ENCODE data around the gene APBB1. TPM values are rescaled to one million over a fixed set of nuclear protein-coding genes. Genes with fewer than 3 reads are reported as not detected.
A peak's percentile ranks its signal among the peaks of the same experiment; 100 is the strongest.

APBB1 gene
- total and polyA plus RNA-seq, 10 of the 15 experiments (the other 5 are each of a cell fraction or from before 2014, with no cell fraction given): 0.31 to 10.6 (median 5.4) TPM

DNA sequence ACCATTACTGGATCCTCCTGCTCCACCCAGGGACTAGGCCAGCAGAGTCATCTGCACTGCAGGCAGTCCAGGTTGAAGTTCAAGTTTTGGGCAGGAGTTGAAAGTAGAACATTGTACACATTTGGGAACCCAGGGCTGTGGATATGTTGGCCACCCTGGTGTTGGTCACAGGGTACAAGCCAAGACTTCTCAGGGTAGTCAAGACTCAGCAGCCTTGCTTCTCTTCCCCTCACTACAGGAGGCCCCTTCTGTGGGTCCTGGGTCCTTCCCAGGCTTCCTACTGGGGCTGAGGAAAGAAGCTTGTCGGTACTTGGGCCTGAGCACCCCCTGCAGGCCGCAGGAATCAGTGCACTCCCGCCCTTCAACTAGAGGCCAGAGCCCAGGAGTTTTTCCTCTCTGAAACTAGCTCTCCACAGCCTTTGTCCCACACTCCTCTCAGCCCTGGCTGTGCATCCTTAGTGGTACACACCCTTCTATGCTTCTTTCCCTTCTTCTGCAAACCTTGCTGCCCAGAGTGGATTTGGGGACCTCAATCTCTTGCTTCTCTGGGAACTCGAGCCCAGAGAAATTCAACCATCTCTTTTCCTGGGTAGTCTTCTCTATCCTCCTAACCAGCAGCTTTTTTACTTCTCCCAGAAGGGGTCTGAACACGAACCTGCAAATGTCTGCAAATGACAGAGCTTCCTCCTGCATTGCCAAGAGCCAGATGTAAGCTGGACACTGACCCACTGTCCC is 24.5 kb upstream of the APBB1 start:
- in situ Hi-C loops (cut with MboI): loop anchor here (5.0 kb wide), 1 partner anchor 61 kb away; no protein-coding TSS in a partner anchor
- POLR2A ChIA-PET: interaction anchor here (1.9 kb wide), 1 partner anchor 65 kb away, joined by 7 read pairs; no protein-coding TSS in a partner anchor
- CTCF ChIA-PET: interaction anchor here (0.6 to 17.4 kb wide), 49 partner anchors 8 to 1243 kb away, joined by 3 to 560 read pairs (median 5); partner anchors contain the start of genes MRPL17 and SMPD1
- Histone ChIP-seq H3K4me1 (ENCODE audit: control insufficient read depth, insufficient read depth, low read length) (no peaks in the 10 kb centered on the region), H3K27me3 (replicated peaks in 1 of 2; ENCODE audit: control insufficient read depth in 2 of 2, insufficient read depth in 2 of 2, low read length in 1 of 2) (no peaks in the 10 kb centered on the region), H3K9ac (ENCODE audit: control insufficient read depth, insufficient read depth, low read length) (no peak overlapping the region), H3K4me2 (ENCODE audit: control insufficient read depth, insufficient read depth) (no peak overlapping the region), H3K27ac (ENCODE audit: control insufficient read depth, insufficient read depth) (no peak overlapping the region), H3K9me3 (replicated peaks; ENCODE audit: control insufficient read depth, insufficient read depth, low read length) (no peaks in the 10 kb centered on the region), H3K4me3 (no peak overlapping the region), H2AFZ (ENCODE audit: control insufficient read depth, low read depth, low read length) (no peak overlapping the region; the same call in 1 of the 2 replicates), H3K36me3 (ENCODE audit: control insufficient read depth in 2 of 2, insufficient read depth in 2 of 2, low read length in 1 of 2) (no peaks in the 10 kb centered on the region), H3K79me2 (ENCODE audit: control insufficient read depth, insufficient read depth, low read length) (no peaks in the 10 kb centered on the region), H4K20me1 (ENCODE audit: control insufficient read depth, insufficient read depth) (no peaks in the 10 kb centered on the region)
- RAD21 ChIA-PET (ENCODE audit: unreplicated experiment): interaction anchor here (0.6 to 14.2 kb wide), 18 partner anchors 9 to 262 kb away, joined by 3 to 305 read pairs (median 4); partner anchors contain the start of genes ARFIP2, MRPL17 and TIMM10B
- intact Hi-C loops (cut with micrococcal nuclease; ENCODE audit: unreplicated experiment): loop anchor here (1.0 kb wide), 2 partner anchors 60 to 64 kb away; no protein-coding TSS in a partner anchor
- no TSS peak for BruUV-seq (replicated peaks)
- ATAC-seq: peak; percentile 91
- SMC1A ChIA-PET (ENCODE audit: uncharacterized antibody, unreplicated experiment): interaction anchor here (0.6 to 12.8 kb wide), 23 partner anchors 9 to 1251 kb away, joined by 3 to 293 read pairs (median 4); partner anchors contain the start of genes ARFIP2, SMPD1 and TIMM10B
- no peak for DNase-seq (ENCODE audit: low read depth, low spot score)
- TF ChIP-seq YBX1 (IDR thresholded peaks at IDR 0.05) (no peak), RAD21 (IDR thresholded peaks at IDR 0.05; ENCODE audit: insufficient read depth, low read depth, low read length) (peak; percentile 91), HDAC2 (IDR thresholded peaks at IDR 0.05) (no peak), SMC3 (IDR thresholded peaks at IDR 0.05; ENCODE audit: borderline replicate concordance, low read length) (peak; percentile 88), POLR2AphosphoS2 (IDR thresholded peaks at IDR 0.05; ENCODE audit: low read depth, low read length) (no peak), MEF2B (IDR thresholded peaks at IDR 0.05; ENCODE audit: partially characterized antibody, poor library complexity, severe bottlenecking) (no peak), POU2F2 (IDR thresholded peaks at IDR 0.05; ENCODE audit: borderline replicate concordance, low read depth, low read length) (no peak), ZNF207 (IDR thresholded peaks at IDR 0.05; ENCODE audit: borderline replicate concordance) (no peak), YY1 (IDR thresholded peaks at IDR 0.05; ENCODE audit: low read depth, low read length) (peak; percentile 37; the same call in 1 of the 2 replicates)
- TF ChIP-seq, protein P1, sequence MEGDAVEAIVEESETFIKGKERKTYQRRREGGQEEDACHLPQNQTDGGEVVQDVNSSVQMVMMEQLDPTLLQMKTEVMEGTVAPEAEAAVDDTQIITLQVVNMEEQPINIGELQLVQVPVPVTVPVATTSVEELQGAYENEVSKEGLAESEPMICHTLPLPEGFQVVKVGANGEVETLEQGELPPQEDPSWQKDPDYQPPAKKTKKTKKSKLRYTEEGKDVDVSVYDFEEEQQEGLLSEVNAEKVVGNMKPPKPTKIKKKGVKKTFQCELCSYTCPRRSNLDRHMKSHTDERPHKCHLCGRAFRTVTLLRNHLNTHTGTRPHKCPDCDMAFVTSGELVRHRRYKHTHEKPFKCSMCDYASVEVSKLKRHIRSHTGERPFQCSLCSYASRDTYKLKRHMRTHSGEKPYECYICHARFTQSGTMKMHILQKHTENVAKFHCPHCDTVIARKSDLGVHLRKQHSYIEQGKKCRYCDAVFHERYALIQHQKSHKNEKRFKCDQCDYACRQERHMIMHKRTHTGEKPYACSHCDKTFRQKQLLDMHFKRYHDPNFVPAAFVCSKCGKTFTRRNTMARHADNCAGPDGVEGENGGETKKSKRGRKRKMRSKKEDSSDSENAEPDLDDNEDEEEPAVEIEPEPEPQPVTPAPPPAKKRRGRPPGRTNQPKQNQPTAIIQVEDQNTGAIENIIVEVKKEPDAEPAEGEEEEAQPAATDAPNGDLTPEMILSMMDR (IDR thresholded peaks at IDR 0.05 in 2 of 3, conservative IDR thresholded peaks at IDR 0.05 in 1 of 3; ENCODE audit: control insufficient read depth in 2 of 3, extremely low read depth in 1 of 3, insufficient read depth in 1 of 3, low read depth in 3 of 3, low read length in 3 of 3): peak; percentile 85 to 89 (median 87)
- TF ChIP-seq, protein P2, sequence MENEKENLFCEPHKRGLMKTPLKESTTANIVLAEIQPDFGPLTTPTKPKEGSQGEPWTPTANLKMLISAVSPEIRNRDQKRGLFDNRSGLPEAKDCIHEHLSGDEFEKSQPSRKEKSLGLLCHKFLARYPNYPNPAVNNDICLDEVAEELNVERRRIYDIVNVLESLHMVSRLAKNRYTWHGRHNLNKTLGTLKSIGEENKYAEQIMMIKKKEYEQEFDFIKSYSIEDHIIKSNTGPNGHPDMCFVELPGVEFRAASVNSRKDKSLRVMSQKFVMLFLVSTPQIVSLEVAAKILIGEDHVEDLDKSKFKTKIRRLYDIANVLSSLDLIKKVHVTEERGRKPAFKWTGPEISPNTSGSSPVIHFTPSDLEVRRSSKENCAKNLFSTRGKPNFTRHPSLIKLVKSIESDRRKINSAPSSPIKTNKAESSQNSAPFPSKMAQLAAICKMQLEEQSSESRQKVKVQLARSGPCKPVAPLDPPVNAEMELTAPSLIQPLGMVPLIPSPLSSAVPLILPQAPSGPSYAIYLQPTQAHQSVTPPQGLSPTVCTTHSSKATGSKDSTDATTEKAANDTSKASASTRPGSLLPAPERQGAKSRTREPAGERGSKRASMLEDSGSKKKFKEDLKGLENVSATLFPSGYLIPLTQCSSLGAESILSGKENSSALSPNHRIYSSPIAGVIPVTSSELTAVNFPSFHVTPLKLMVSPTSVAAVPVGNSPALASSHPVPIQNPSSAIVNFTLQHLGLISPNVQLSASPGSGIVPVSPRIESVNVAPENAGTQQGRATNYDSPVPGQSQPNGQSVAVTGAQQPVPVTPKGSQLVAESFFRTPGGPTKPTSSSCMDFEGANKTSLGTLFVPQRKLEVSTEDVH (IDR thresholded peaks at IDR 0.05; ENCODE audit: low read depth, partially characterized antibody): no peak
- WGBS (ENCODE audit: insufficient coverage, insufficient replicate concordance, low lambda C conversion rate, missing lambda C conversion rate): 12% methylated on average over 5 of the region's 5 CpGs
- no peak for FAIRE-seq

Data from GM12878 (cell line).